Smooth muscle cell (in vitro differentiated cells): ENCODE data around the gene STING1. TPM values are rescaled to one million over a fixed set of nuclear protein-coding genes. Genes with fewer than 3 reads are reported as not detected.

ENCODE experiments used
- DNase-seq: peaks from one replicate; lab custom pipeline; 2025; ENCODE audit not compliant: unreplicated experiment; lab: John Stamatoyannopoulos, UW
- H2AFZ ChIP-seq: fragments of 200-600 bp; sonication (generic); 2 replicates; pipeline ENCODE4 v1.6.0; 2016; ENCODE audit warnings: antibody characterized with exemption, low read depth, mild to moderate bottlenecking
- H3F3A ChIP-seq: fragments of 200-600 bp; sonication (generic); 2 replicates; pipeline ENCODE4 v1.6.0; 2017; ENCODE audit warnings: antibody characterized with exemption, low read depth
- H3K27ac ChIP-seq: fragments of 200-600 bp; sonication (generic); 2 replicates; pipeline ENCODE4 v1.5.1; 2016; ENCODE audit warnings: low read depth, mild to moderate bottlenecking
- H3K27me3 ChIP-seq: fragments of 200-600 bp; sonication (generic); 2 replicates; pipeline ENCODE4 v1.6.1; 2016; ENCODE audit warnings: low read depth, mild to moderate bottlenecking
- H3K36me3 ChIP-seq: fragments of 200-600 bp; sonication (generic); 2 replicates; pipeline ENCODE4 v1.5.1; 2016; ENCODE audit warnings: low read depth
- H3K4me1 ChIP-seq: fragments of 200-600 bp; sonication (generic); 2 replicates; pipeline ENCODE4 v1.5.1; 2016; ENCODE audit warnings: low read depth
- H3K4me2 ChIP-seq: fragments of 200-600 bp; sonication (generic); 2 replicates; pipeline ENCODE4 v1.6.0; 2016; ENCODE audit warnings: mild to moderate bottlenecking
- H3K4me3 ChIP-seq: fragments of 200-600 bp; sonication (generic); 2 replicates; pipeline ENCODE4 v1.5.1; 2016; ENCODE audit warnings: mild to moderate bottlenecking
- H3K79me2 ChIP-seq: fragments of 200-600 bp; sonication (generic); 2 replicates; pipeline ENCODE4 v1.6.0; 2016; ENCODE audit warnings: low read depth, mild to moderate bottlenecking
- H3K9ac ChIP-seq: fragments of 200-600 bp; sonication (generic); 2 replicates; pipeline ENCODE4 v1.6.0; 2016; ENCODE audit warnings: low read depth
- H3K9me3 ChIP-seq: fragments of 200-600 bp; sonication (generic); replicated peaks from 2 replicates; pipeline ENCODE4 v1.5.1; 2016; ENCODE audit warnings: low read depth
- H4K20me1 ChIP-seq: fragments of 200-600 bp; sonication (generic); 2 replicates; pipeline ENCODE4 v1.6.0; 2016; ENCODE audit warnings: low read depth
- WGBS: methylation state at CpG from one replicate; pipeline ENCODE4 v1.1.7; 2016; ENCODE audit warnings: low lambda C conversion rate; 5-methylcytosine and 5-hydroxymethylcytosine counted together
- polyA plus RNA-seq: library from polyadenylated mRNA; unstranded; fragments of >200 nt; fragmentation: Nextera tagmentation; extraction: Ambion mirVana; gene quantifications from 2 replicates; pipeline ENCODE4 v1.2.1, GENCODE V29; 2016
- small RNA-seq: library from RNA; depleted of rRNA; stranded (forward); fragments of <200 nt; gene quantifications from one replicate; pipeline ENCODE3, GENCODE V24; 2014
- total RNA-seq: library from RNA; depleted of rRNA; stranded (reverse); fragments of >200 nt; gene quantifications from 2 replicates; pipeline ENCODE4 v1.2.3, GENCODE V29; 2014
- TF ChIP-seq, protein P1 (sequence below): fragments of 200-600 bp; sonication (generic); IDR thresholded peaks from 2 replicates; pipeline ENCODE4 v1.5.1; 2017; ENCODE audit warnings: borderline replicate concordance, mild to moderate bottlenecking, antibody characterized with exemption; ENCODE audit not compliant: insufficient read depth, poor library complexity, severe bottlenecking

The STING1 gene
- total and polyA plus RNA-seq, 2 experiments from 2014 or later, result 5.8 to 9.6 TPM

DNA sequence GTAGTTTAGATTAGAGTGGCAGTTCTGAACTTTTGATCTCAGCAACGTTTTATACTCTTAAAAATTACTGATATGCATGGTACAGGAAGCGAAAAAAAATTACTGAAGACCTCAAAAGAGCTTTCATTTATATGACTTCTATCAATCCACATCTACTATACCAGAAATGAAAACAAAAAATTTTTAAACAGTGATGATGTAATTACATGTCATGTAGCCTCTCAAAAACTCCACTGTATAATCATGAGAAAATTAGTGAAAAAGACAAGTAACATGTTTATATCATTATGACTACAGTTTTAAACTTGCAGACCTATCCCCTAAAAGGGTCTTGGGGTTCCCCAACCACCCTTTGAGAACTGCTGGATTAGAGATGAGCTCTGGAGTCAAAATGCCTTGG lies 52.5 kb downstream of the STING1 start:
- Histone ChIP-seq H3K4me3 (no peak overlapping the region), H3K36me3 (no peaks in the 10 kb centered on the region), H3K9ac (no peak overlapping the region), H3K4me2 (no peak overlapping the region), H3K79me2 (no peaks in the 10 kb centered on the region), H3K9me3 (no peaks in the 10 kb centered on the region), H3K27me3 (no peaks in the 10 kb centered on the region), H3K4me1 (no peaks in the 10 kb centered on the region), H4K20me1 (no peaks in the 10 kb centered on the region), H2AFZ (no peak overlapping the region), H3K27ac (no peak overlapping the region), H3F3A (peaks cover 4% of the 10 kb centered on the region)
- TF ChIP-seq, protein P1, sequence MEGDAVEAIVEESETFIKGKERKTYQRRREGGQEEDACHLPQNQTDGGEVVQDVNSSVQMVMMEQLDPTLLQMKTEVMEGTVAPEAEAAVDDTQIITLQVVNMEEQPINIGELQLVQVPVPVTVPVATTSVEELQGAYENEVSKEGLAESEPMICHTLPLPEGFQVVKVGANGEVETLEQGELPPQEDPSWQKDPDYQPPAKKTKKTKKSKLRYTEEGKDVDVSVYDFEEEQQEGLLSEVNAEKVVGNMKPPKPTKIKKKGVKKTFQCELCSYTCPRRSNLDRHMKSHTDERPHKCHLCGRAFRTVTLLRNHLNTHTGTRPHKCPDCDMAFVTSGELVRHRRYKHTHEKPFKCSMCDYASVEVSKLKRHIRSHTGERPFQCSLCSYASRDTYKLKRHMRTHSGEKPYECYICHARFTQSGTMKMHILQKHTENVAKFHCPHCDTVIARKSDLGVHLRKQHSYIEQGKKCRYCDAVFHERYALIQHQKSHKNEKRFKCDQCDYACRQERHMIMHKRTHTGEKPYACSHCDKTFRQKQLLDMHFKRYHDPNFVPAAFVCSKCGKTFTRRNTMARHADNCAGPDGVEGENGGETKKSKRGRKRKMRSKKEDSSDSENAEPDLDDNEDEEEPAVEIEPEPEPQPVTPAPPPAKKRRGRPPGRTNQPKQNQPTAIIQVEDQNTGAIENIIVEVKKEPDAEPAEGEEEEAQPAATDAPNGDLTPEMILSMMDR, result no peak
- no peak for DNase-seq
- 93% methylated on average over 2 of the region's 2 CpGs for WGBS

DNA sequence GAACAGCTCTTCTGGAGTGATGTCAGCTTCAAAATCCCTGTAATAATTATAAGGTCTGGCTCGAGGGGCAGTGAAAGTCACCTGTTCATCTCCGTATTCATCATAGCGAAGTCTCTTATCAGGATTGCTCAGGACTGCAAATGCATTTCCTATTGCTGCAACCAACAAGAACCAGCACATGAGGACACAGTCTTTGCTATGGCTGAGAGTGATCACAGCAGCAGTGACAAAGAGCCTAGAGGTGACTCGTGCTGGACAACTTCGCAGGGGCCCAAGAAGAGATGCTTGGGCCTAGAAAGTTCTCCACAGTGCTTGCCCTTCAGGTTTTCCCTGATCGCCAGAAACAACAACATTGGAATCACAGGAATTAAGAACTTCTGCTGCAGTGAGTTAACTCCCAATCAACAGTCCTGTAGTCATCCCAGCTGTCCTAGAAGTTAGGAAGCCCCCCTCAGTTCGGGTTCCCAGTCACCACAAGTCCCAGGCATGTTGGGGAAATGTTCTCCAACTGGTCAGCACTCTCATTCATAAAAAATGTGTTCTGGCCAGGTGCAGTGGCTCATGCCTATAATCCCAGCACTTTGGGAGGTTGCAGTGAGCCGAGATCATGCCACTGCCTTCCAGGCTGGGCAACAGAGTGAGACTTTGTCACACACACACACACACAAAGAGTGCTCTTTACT lies 56.2 kb downstream of the STING1 start:
- Histone ChIP-seq H3K27ac (peak overlapping the region; percentile 28), H4K20me1 (no peaks in the 10 kb centered on the region), H3K4me1 (no peaks in the 10 kb centered on the region), H3K4me2 (no peak overlapping the region), H3K9me3 (no peaks in the 10 kb centered on the region), H3K36me3 (no peaks in the 10 kb centered on the region), H3F3A (peaks cover 4% of the 10 kb centered on the region), H2AFZ (no peak overlapping the region), H3K79me2 (no peaks in the 10 kb centered on the region), H3K27me3 (no peaks in the 10 kb centered on the region), H3K4me3 (no peak overlapping the region), H3K9ac (no peak overlapping the region)
- TF ChIP-seq, protein P1, result no peak
- 61% methylated on average over 8 of the region's 8 CpGs for WGBS
- no peak for DNase-seq

Small RNA genes lying within 50 kb of the gene (small RNA-seq; reads per million reads assigned to genes)
- not detected for gene RNU5B-4P

Other genes starting within 250 kb of the STING1 start
- gene MATR3, start 189.0 kb downstream of the STING1 start, total RNA-seq, result 267 and 353 TPM in 2 replicates
- 151 and 169 TPM in 2 replicates for gene MATR3, start 189.0 kb downstream of the STING1 start, polyA plus RNA-seq
- 96.1 and 98.1 TPM in 2 replicates for gene PAIP2, start 140.9 kb downstream of the STING1 start, total RNA-seq
- gene PAIP2, start 140.9 kb downstream of the STING1 start, polyA plus RNA-seq, result 120 and 123 TPM in 2 replicates
- not detected in 2 replicates for gene SLC23A1, start 99.5 kb downstream of the STING1 start, total RNA-seq
- 0.22 and 0.35 TPM in 2 replicates for gene SLC23A1, start 99.5 kb downstream of the STING1 start, polyA plus RNA-seq
- gene MZB1, start 92.8 kb downstream of the STING1 start, total RNA-seq, result not detected in 2 replicates
- 0.19 TPM in 1 of 2 replicates, not detected in the other for gene MZB1, start 92.8 kb downstream of the STING1 start, polyA plus RNA-seq
- gene PROB1, start 87.7 kb downstream of the STING1 start, total RNA-seq, result 0.90 and 1.2 TPM in 2 replicates
- gene PROB1, start 87.7 kb downstream of the STING1 start, polyA plus RNA-seq, result 3.8 and 5.7 TPM in 2 replicates
- 2.0 and 4.0 TPM in 2 replicates for gene SPATA24, start 78.7 kb downstream of the STING1 start, total RNA-seq
- 2.2 and 2.6 TPM in 2 replicates for gene SPATA24, start 78.7 kb downstream of the STING1 start, polyA plus RNA-seq
- gene DNAJC18, start 43.2 kb downstream of the STING1 start, total RNA-seq, result 6.3 and 16.9 TPM in 2 replicates
- gene DNAJC18, start 43.2 kb downstream of the STING1 start, polyA plus RNA-seq, result 9.6 and 15.4 TPM in 2 replicates
- gene ECSCR, start 20.0 kb downstream of the STING1 start, total RNA-seq, result 1.7 TPM in 1 of 2 replicates, not detected in the other
- 0.41 and 0.52 TPM in 2 replicates for gene ECSCR, start 20.0 kb downstream of the STING1 start, polyA plus RNA-seq
- gene SMIM33, start 11.8 kb downstream of the STING1 start, total RNA-seq, result not detected in 2 replicates
- not detected in 2 replicates for gene SMIM33, start 11.8 kb downstream of the STING1 start, polyA plus RNA-seq
- gene UBE2D2, start 78.6 kb upstream of the STING1 start, total RNA-seq, result 69.3 and 76.5 TPM in 2 replicates
- gene UBE2D2, start 78.6 kb upstream of the STING1 start, polyA plus RNA-seq, result 174 and 200 TPM in 2 replicates
- gene CXXC5, start 165.6 kb upstream of the STING1 start, total RNA-seq, result 85.5 and 103 TPM in 2 replicates
- 139 and 175 TPM in 2 replicates for gene CXXC5, start 165.6 kb upstream of the STING1 start, polyA plus RNA-seq